GM21423 (cell line): Measurements from ENCODE around the gene RBMS3.

Source experiments
- ATAC-seq: cut with Tn5 transposase; IDR thresholded peaks from one replicate; pipeline ENCODE4 v1.9.1; 2021; ENCODE audit warnings: mild to moderate bottlenecking, moderate library complexity; ENCODE audit not compliant: unreplicated experiment

The RBMS3 gene

GRCh38 chr3:29608414-29609327 lies 327.8 kb downstream of the RBMS3 start:
- no peak for ATAC-seq

GRCh38 chr3:29609328-29609811 lies 328.5 kb downstream of the RBMS3 start:
- no peak for ATAC-seq

- no peak for ATAC-seq
These were observed 329.9 kb downstream of the RBMS3 start for GRCh38 chr3:29610781-29611180.

GRCh38 chr3:29611252-29611651 lies 330.4 kb downstream of the RBMS3 start:
- ATAC-seq: no peak

- no peak for ATAC-seq
These were observed 331.7 kb downstream of the RBMS3 start for GRCh38 chr3:29612536-29612935.

GRCh38 chr3:29614954-29615353 lies 334.1 kb downstream of the RBMS3 start:
- ATAC-seq: no peak

- no peak for ATAC-seq
These were observed 337.8 kb downstream of the RBMS3 start for GRCh38 chr3:29618395-29619282.

GRCh38 chr3:29619676-29620075 lies 338.8 kb downstream of the RBMS3 start:
- no peak for ATAC-seq

GRCh38 chr3:29627136-29628117 lies 346.6 kb downstream of the RBMS3 start:
- ATAC-seq: no peak

- ATAC-seq: no peak
These were observed 347.9 kb downstream of the RBMS3 start for GRCh38 chr3:29628795-29629194.

- ATAC-seq: no peak
These were observed 355.0 kb downstream of the RBMS3 start for GRCh38 chr3:29635888-29636287.

GRCh38 chr3:29637068-29637467 lies 356.2 kb downstream of the RBMS3 start:
- peak; percentile 70 for ATAC-seq

GRCh38 chr3:29639578-29640290 lies 358.9 kb downstream of the RBMS3 start:
- no peak for ATAC-seq

- no peak for ATAC-seq
These were observed 361.6 kb downstream of the RBMS3 start for GRCh38 chr3:29642393-29643033.

- no peak for ATAC-seq
These were observed 362.2 kb downstream of the RBMS3 start for GRCh38 chr3:29643034-29643425.

GRCh38 chr3:29644261-29644660 lies 363.4 kb downstream of the RBMS3 start:
- ATAC-seq: no peak

- ATAC-seq: no peak
These were observed 364.2 kb downstream of the RBMS3 start for GRCh38 chr3:29644956-29645636.

- ATAC-seq: no peak
These were observed 365.2 kb downstream of the RBMS3 start for GRCh38 chr3:29646043-29646442.
